IMR-90 (cell line): Measurements from ENCODE around the gene BOD1L1.

Experiments used
- BHLHE40 ChIP-seq: fragments of 150-350 bp; IDR thresholded peaks from 2 replicates; pipeline ENCODE4 v1.6.1; 2016; ENCODE audit warnings: mild to moderate bottlenecking, low read depth, low read length
- CEBPB ChIP-seq: IDR thresholded peaks from 2 replicates; pipeline ENCODE4 v1.6.1; 2012; ENCODE audit warnings: low read depth, low read length, improper control_type of control experiment
- CTCF ChIP-seq: conservative IDR thresholded peaks from 2 replicates; pipeline ENCODE4 v1.5.1; 2012; ENCODE audit warnings: mild to moderate bottlenecking, low read depth, low read length, improper control_type of control experiment
- ELK1 ChIP-seq: fragments of 150-350 bp; IDR thresholded peaks from 2 replicates; pipeline ENCODE4 v1.6.1; 2016; ENCODE audit warnings: low read depth, mild to moderate bottlenecking, low read length, moderate library complexity, borderline replicate concordance
- FOS ChIP-seq: fragments of 150-350 bp; IDR thresholded peaks from 2 replicates; pipeline ENCODE4 v1.6.1; 2016; ENCODE audit warnings: low read depth, low read length
- MAFK ChIP-seq: IDR thresholded peaks from 2 replicates; pipeline ENCODE4 v1.6.1; 2012; ENCODE audit warnings: low read depth, low read length, improper control_type of control experiment
- MAZ ChIP-seq: IDR thresholded peaks from 2 replicates; pipeline ENCODE4 v1.6.1; 2012; ENCODE audit warnings: low read depth, mild to moderate bottlenecking, low read length, improper control_type of control experiment, moderate library complexity, borderline replicate concordance
- MXI1 ChIP-seq: IDR thresholded peaks from 2 replicates; pipeline ENCODE4 v1.6.1; 2012; ENCODE audit warnings: low read depth, mild to moderate bottlenecking, low read length, moderate library complexity, borderline replicate concordance
- NFE2L2 ChIP-seq: fragments of 150-350 bp; IDR thresholded peaks from 2 replicates; pipeline ENCODE4 v1.6.1; 2016; ENCODE audit warnings: low read depth, mild to moderate bottlenecking, low read length
- POLR2A ChIP-seq: IDR thresholded peaks from 2 replicates; pipeline ENCODE4 v1.6.1; 2012; ENCODE audit warnings: mild to moderate bottlenecking, low read depth, low read length
- RAD21 ChIP-seq: IDR thresholded peaks from 2 replicates; pipeline ENCODE4 v1.6.1; 2012; ENCODE audit warnings: low read length, improper control_type of control experiment
- SMC3 ChIP-seq: fragments of 150-350 bp; IDR thresholded peaks from 2 replicates; pipeline ENCODE4 v1.6.1; 2016; ENCODE audit warnings: low read depth, mild to moderate bottlenecking, antibody characterized with exemption, low read length, moderate library complexity
- TF ChIP-seq, protein P1 (sequence below): fragments of 150-350 bp; IDR thresholded peaks from 2 replicates; pipeline ENCODE4 v1.6.1; 2017; ENCODE audit warnings: mild to moderate bottlenecking, antibody characterized with exemption, low read length, low read depth

- no peak for TF ChIP-seq CTCF
- TF ChIP-seq FOS, result no peak
- no peak for TF ChIP-seq CEBPB
- TF ChIP-seq RAD21, result no peak
- TF ChIP-seq, protein P1, sequence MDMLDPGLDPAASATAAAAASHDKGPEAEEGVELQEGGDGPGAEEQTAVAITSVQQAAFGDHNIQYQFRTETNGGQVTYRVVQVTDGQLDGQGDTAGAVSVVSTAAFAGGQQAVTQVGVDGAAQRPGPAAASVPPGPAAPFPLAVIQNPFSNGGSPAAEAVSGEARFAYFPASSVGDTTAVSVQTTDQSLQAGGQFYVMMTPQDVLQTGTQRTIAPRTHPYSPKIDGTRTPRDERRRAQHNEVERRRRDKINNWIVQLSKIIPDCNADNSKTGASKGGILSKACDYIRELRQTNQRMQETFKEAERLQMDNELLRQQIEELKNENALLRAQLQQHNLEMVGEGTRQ, result no peak
- TF ChIP-seq SMC3, result no peak
- TF ChIP-seq MXI1, result no peak
- TF ChIP-seq POLR2A, result no peak
- no peak for TF ChIP-seq MAZ
- no peak for TF ChIP-seq BHLHE40
- no peak for TF ChIP-seq ELK1
- no peak for TF ChIP-seq MAFK
- no peak for TF ChIP-seq NFE2L2
These were observed 102.9 kb downstream of the BOD1L1 start for GRCh38 chr4:13524504-13525243.
